IPS-20b (cell line): ENCODE data around the gene C16orf54.
"Not testable (repeated sequence)": the region's sequence is repeated elsewhere in the genome, so short reads cannot be mapped to it uniquely, and the experiment has no call there.

Experiments used
- H3K27ac ChIP-seq: one replicate; pipeline ENCODE4 v1.5.1; 2013; ENCODE audit warnings: low read length
- H3K27me3 ChIP-seq: 2 replicates; pipeline ENCODE4 v1.6.1; 2013; ENCODE audit warnings: mild to moderate bottlenecking, low read length, inconsistent platforms; ENCODE audit not compliant: insufficient read depth
- H3K36me3 ChIP-seq: 2 replicates; pipeline ENCODE4 v1.6.1; 2013; ENCODE audit warnings: low read depth, mild to moderate bottlenecking, inconsistent platforms, low read length, moderate library complexity; ENCODE audit not compliant: insufficient read depth
- H3K4me1 ChIP-seq: 2 replicates; pipeline ENCODE4 v1.6.1; 2013; ENCODE audit warnings: mild to moderate bottlenecking, control low read depth, inconsistent platforms, low read length, moderate library complexity; ENCODE audit not compliant: insufficient read depth
- H3K4me3 ChIP-seq: 2 replicates; pipeline ENCODE4 v1.5.1; 2013; ENCODE audit warnings: mild to moderate bottlenecking, low read length, inconsistent platforms
- H3K9ac ChIP-seq: 2 replicates; pipeline ENCODE4 v1.6.1; 2013; ENCODE audit warnings: low read depth, mild to moderate bottlenecking, inconsistent platforms, low read length, moderate library complexity
- H3K9me3 ChIP-seq: 2 replicates; pipeline ENCODE4 v1.6.1; 2013; ENCODE audit warnings: mild to moderate bottlenecking, low read depth, low read length, inconsistent platforms; ENCODE audit not compliant: insufficient read depth

The C16orf54 gene

GRCh38 chr16:29736112-29736511 lies 9.7 kb downstream of the C16orf54 start:
- H3K27me3 ChIP-seq = no peaks in the 10 kb centered on the region
- H3K4me1 ChIP-seq = no peaks in the 10 kb centered on the region
- no peak overlapping the region for H3K4me3 ChIP-seq
- H3K9me3 ChIP-seq = no peaks in the 10 kb centered on the region
- no peak overlapping the region for H3K9ac ChIP-seq
- no peak overlapping the region for H3K27ac ChIP-seq
- peaks cover 83% of the 10 kb centered on the region for H3K36me3 ChIP-seq

GRCh38 chr16:29734786-29735185 lies 11.0 kb downstream of the C16orf54 start:
- Histone ChIP-seq H3K4me1 (no peaks in the 10 kb centered on the region), H3K4me3 (no peak overlapping the region), H3K27me3 (no peaks in the 10 kb centered on the region), H3K36me3 (peaks cover 91% of the 10 kb centered on the region), H3K9me3 (no peaks in the 10 kb centered on the region), H3K27ac (no peak overlapping the region), H3K9ac (no peak overlapping the region)

GRCh38 chr16:29731768-29732601 lies 13.8 kb downstream of the C16orf54 start:
- H3K9me3 ChIP-seq, H3K4me3 ChIP-seq, H3K27ac ChIP-seq, H3K9ac ChIP-seq, H3K27me3 ChIP-seq, H3K4me1 ChIP-seq: not testable (repeated sequence)
- H3K36me3 ChIP-seq = peaks cover 95% of the 10 kb centered on the region

GRCh38 chr16:29730649-29731048 lies 15.1 kb downstream of the C16orf54 start:
- no peak overlapping the region for H3K4me3 ChIP-seq
- no peaks in the 10 kb centered on the region for H3K4me1 ChIP-seq
- H3K9ac ChIP-seq = no peak overlapping the region
- H3K36me3 ChIP-seq = peaks cover 95% of the 10 kb centered on the region
- no peaks in the 10 kb centered on the region for H3K9me3 ChIP-seq
- no peak overlapping the region for H3K27ac ChIP-seq
- no peaks in the 10 kb centered on the region for H3K27me3 ChIP-seq

GRCh38 chr16:29729116-29729521 lies 16.7 kb downstream of the C16orf54 start:
- H3K27ac ChIP-seq = no peak overlapping the region
- H3K9me3 ChIP-seq = no peaks in the 10 kb centered on the region
- H3K9ac ChIP-seq = no peak overlapping the region
- H3K4me1 ChIP-seq = no peaks in the 10 kb centered on the region
- peaks cover 96% of the 10 kb centered on the region for H3K36me3 ChIP-seq
- H3K4me3 ChIP-seq = no peak overlapping the region
- H3K27me3 ChIP-seq = no peaks in the 10 kb centered on the region

- H3K36me3 ChIP-seq = peaks cover 93% of the 10 kb centered on the region
- H3K9me3 ChIP-seq = no peaks in the 10 kb centered on the region
- H3K27me3 ChIP-seq = no peaks in the 10 kb centered on the region
- H3K4me1 ChIP-seq = no peaks in the 10 kb centered on the region
- H3K4me3 ChIP-seq = no peak overlapping the region
- H3K27ac ChIP-seq = no peak overlapping the region
- no peak overlapping the region for H3K9ac ChIP-seq
Observed at GRCh38 chr16:29727452-29727851, 18.3 kb downstream of the C16orf54 start.

GRCh38 chr16:29726845-29727377 lies 18.9 kb downstream of the C16orf54 start:
- no peak overlapping the region for H3K27ac ChIP-seq
- no peaks in the 10 kb centered on the region for H3K27me3 ChIP-seq
- no peaks in the 10 kb centered on the region for H3K4me1 ChIP-seq
- peaks cover 87% of the 10 kb centered on the region for H3K36me3 ChIP-seq
- no peaks in the 10 kb centered on the region for H3K9me3 ChIP-seq
- no peak overlapping the region for H3K9ac ChIP-seq
- no peak overlapping the region for H3K4me3 ChIP-seq

GRCh38 chr16:29721167-29721879 lies 24.5 kb downstream of the C16orf54 start:
- not testable (repeated sequence) for H3K27me3 ChIP-seq, H3K4me3 ChIP-seq, H3K27ac ChIP-seq, H3K9ac ChIP-seq, H3K4me1 ChIP-seq, H3K9me3 ChIP-seq
- H3K36me3 ChIP-seq = peaks cover 63% of the 10 kb centered on the region

- Histone ChIP-seq H3K27me3 (no peaks in the 10 kb centered on the region), H3K9me3 (no peaks in the 10 kb centered on the region), H3K27ac (no peak overlapping the region), H3K4me1 (peaks cover 10% of the 10 kb centered on the region), H3K36me3 (peaks cover 63% of the 10 kb centered on the region), H3K9ac (no peak overlapping the region), H3K4me3 (no peak overlapping the region)
Observed at GRCh38 chr16:29720703-29721102, 25.1 kb downstream of the C16orf54 start.

- Histone ChIP-seq H3K36me3 (peaks cover 61% of the 10 kb centered on the region), H3K27me3 (no peaks in the 10 kb centered on the region), H3K9ac (no peak overlapping the region; the same call in 1 of the 2 replicates), H3K9me3 (no peaks in the 10 kb centered on the region), H3K4me3 (no peak overlapping the region), H3K4me1 (peaks cover 16% of the 10 kb centered on the region), H3K27ac (no peak overlapping the region)
Observed at GRCh38 chr16:29719063-29719462, 26.7 kb downstream of the C16orf54 start.

- H3K9me3 ChIP-seq = no peaks in the 10 kb centered on the region
- H3K9ac ChIP-seq = no peak overlapping the region
- H3K4me1 ChIP-seq = peaks cover 24% of the 10 kb centered on the region
- H3K36me3 ChIP-seq = peaks cover 61% of the 10 kb centered on the region
- H3K27ac ChIP-seq = no peak overlapping the region
- H3K27me3 ChIP-seq = no peaks in the 10 kb centered on the region
- no peak overlapping the region for H3K4me3 ChIP-seq
Observed at GRCh38 chr16:29717113-29717512, 28.7 kb downstream of the C16orf54 start.

- Histone ChIP-seq H3K4me3 (peak overlapping the region; percentile 30; the same call in 1 of the 2 replicates), H3K36me3 (peaks cover 82% of the 10 kb centered on the region), H3K27ac (no peak overlapping the region), H3K4me1 (peaks cover 31% of the 10 kb centered on the region), H3K9ac (no peak overlapping the region), H3K9me3 (no peaks in the 10 kb centered on the region), H3K27me3 (no peaks in the 10 kb centered on the region)
Observed at GRCh38 chr16:29714972-29715371, 30.8 kb downstream of the C16orf54 start.
